GM12878 (cell line): ENCODE measurements around the gene HMBS. TPM values are rescaled to one million over a fixed set of nuclear protein-coding genes. Genes with fewer than 3 reads are reported as not detected.

Experiments used
- ATAC-seq: fragments of 200-7000 bp; cut with Tn5 transposase; 3 replicates; pipeline ENCODE4 v1.9.1; 2020; ENCODE audit warnings: mild to moderate bottlenecking, moderate library complexity
- BruUV-seq: library from RNA; stranded (reverse); fragments of 400-500 nt; replicated peaks from 2 replicates; lab custom pipeline; 2021; lab: Mats Ljungman, UMichigan
- CTCF ChIA-PET: fragments of 300-600 bp; sonication (Branson Sonifier 250); formaldehyde crosslinking; extraction: SDS; loops from one replicate; lab custom pipeline; 2021; ENCODE audit warnings: inconsistent platforms; lab: Yijun Ruan, JAX
- POLR2A ChIA-PET: fragments of 350-600 bp; formaldehyde crosslinking; extraction: SDS; loops from one replicate; lab custom pipeline; 2021; ENCODE audit warnings: inconsistent platforms; lab: Charles Lee
- RAD21 ChIA-PET: fragments of 300-600 bp; sonication (Branson Sonifier 250); formaldehyde crosslinking; loops from one replicate; lab custom pipeline; 2023; ENCODE audit warnings: antibody characterized with exemption; ENCODE audit not compliant: unreplicated experiment; lab: Charles Lee
- SMC1A ChIA-PET: fragments of 300-600 bp; sonication (Branson Sonifier 250); formaldehyde crosslinking; loops from one replicate; lab custom pipeline; 2023; ENCODE audit not compliant: unreplicated experiment, uncharacterized antibody; lab: Charles Lee
- DNase-seq: peaks from one replicate; pipeline ENCODE4 v3.0.0-alpha.2; 2011; ENCODE audit warnings: low read depth, low spot score
- FAIRE-seq: peaks from 3 replicates; lab custom pipeline; 2011; peaks lifted over from hg19 to GRCh38; lab: Jason Lieb, UNC
- H2AFZ ChIP-seq: 2 replicates; pipeline ENCODE4 v1.6.0; 2011; ENCODE audit warnings: low read depth, low read length, control low read depth; ENCODE audit not compliant: control insufficient read depth
- H3K27ac ChIP-seq: 2 replicates; pipeline ENCODE4 v1.5.1; 2011; ENCODE audit warnings: control low read depth; ENCODE audit not compliant: control insufficient read depth, insufficient read depth
- H3K27me3 ChIP-seq, 2 experiments: replicated peaks in 1 of 2; 2 replicates each; pipeline versions ENCODE4 v1.6.0 to v1.6.1; 2011; ENCODE audit warnings: low read length in 1 of 2; ENCODE audit not compliant: control insufficient read depth in 2 of 2, insufficient read depth in 2 of 2
- H3K36me3 ChIP-seq, 2 experiments: 2 replicates each; pipeline ENCODE4 v1.5.1; 2011; ENCODE audit warnings: low read length in 1 of 2; ENCODE audit not compliant: control insufficient read depth in 2 of 2, insufficient read depth in 2 of 2
- H3K4me1 ChIP-seq: 2 replicates; pipeline ENCODE4 v1.6.1; 2011; ENCODE audit warnings: mild to moderate bottlenecking, low read length, moderate library complexity, mixed read lengths; ENCODE audit not compliant: control insufficient read depth, insufficient read depth
- H3K4me2 ChIP-seq: 2 replicates; pipeline ENCODE4 v1.6.0; 2011; ENCODE audit warnings: control low read depth; ENCODE audit not compliant: control insufficient read depth, insufficient read depth
- H3K4me3 ChIP-seq: fragments of 200-600 bp; sonication (generic); 2 replicates; pipeline ENCODE4 v1.5.1; 2016
- H3K79me2 ChIP-seq: 2 replicates; pipeline ENCODE4 v1.6.0; 2011; ENCODE audit warnings: low read length; ENCODE audit not compliant: control insufficient read depth, insufficient read depth
- H3K9ac ChIP-seq: 2 replicates; pipeline ENCODE4 v1.8.0; 2011; ENCODE audit warnings: low read length, control low read depth, mixed read lengths; ENCODE audit not compliant: control insufficient read depth, insufficient read depth
- H3K9me3 ChIP-seq: replicated peaks from 3 replicates; pipeline ENCODE4 v1.5.1; 2011; ENCODE audit warnings: mild to moderate bottlenecking, low read length; ENCODE audit not compliant: control insufficient read depth, insufficient read depth
- H4K20me1 ChIP-seq: 2 replicates; pipeline ENCODE4 v1.6.0; 2011; ENCODE audit not compliant: control insufficient read depth, insufficient read depth
- ATF2 ChIP-seq: IDR thresholded peaks from 2 replicates; pipeline ENCODE4 v1.6.1; 2012; ENCODE audit warnings: low read length, inconsistent platforms
- CREM ChIP-seq: IDR thresholded peaks from 2 replicates; pipeline ENCODE4 v1.6.1; 2014; ENCODE audit warnings: antibody characterized with exemption, low read depth
- DPF2 ChIP-seq: fragments of 450-650 bp; IDR thresholded peaks from 2 replicates; pipeline ENCODE4 v1.6.1; 2017; ENCODE audit warnings: mild to moderate bottlenecking
- ETV6 ChIP-seq, 2 experiments: fragments of 450-650 bp in 1 of 2; IDR thresholded peaks in 1 of 2; conservative IDR thresholded peaks in 1 of 2; 2 replicates each; pipeline ENCODE4 v1.6.1; 2014; ENCODE audit warnings: antibody characterized with exemption in 1 of 2, borderline replicate concordance in 1 of 2, low read depth in 1 of 2, mild to moderate bottlenecking in 1 of 2, moderate library complexity in 1 of 2
- MXI1 ChIP-seq: fragments of 150-350 bp; IDR thresholded peaks from 2 replicates; pipeline ENCODE4 v1.6.1; 2011; ENCODE audit warnings: low read depth, mild to moderate bottlenecking, inconsistent platforms, low read length, improper control_type of control experiment
- MYC ChIP-seq: IDR thresholded peaks from 2 replicates; pipeline ENCODE4 v1.6.1; 2011; ENCODE audit warnings: mild to moderate bottlenecking, low read length, moderate library complexity, inconsistent platforms; ENCODE audit not compliant: insufficient read depth, insufficient replicate concordance, insufficient read length, severe bottlenecking
- NFYB ChIP-seq: IDR thresholded peaks from 2 replicates; pipeline ENCODE4 v1.6.1; 2011; ENCODE audit warnings: low read depth, mild to moderate bottlenecking, low read length, improper control_type of control experiment, moderate library complexity; ENCODE audit not compliant: insufficient read depth
- PAX8 ChIP-seq: fragments of 450-650 bp; IDR thresholded peaks from 2 replicates; pipeline ENCODE4 v1.6.1; 2017; ENCODE audit warnings: mild to moderate bottlenecking, moderate library complexity
- POLR2A ChIP-seq: IDR thresholded peaks from 2 replicates; pipeline ENCODE4 v1.6.1; 2011; ENCODE audit warnings: low read depth, mild to moderate bottlenecking, low read length
- SIN3A ChIP-seq: IDR thresholded peaks from 2 replicates; pipeline ENCODE4 v1.6.1; 2012; ENCODE audit warnings: low read depth, low read length, improper control_type of control experiment
- SMARCA5 ChIP-seq: fragments of 450-650 bp; IDR thresholded peaks from 2 replicates; pipeline ENCODE4 v1.6.1; 2017; ENCODE audit warnings: mild to moderate bottlenecking
- SP1 ChIP-seq: IDR thresholded peaks from one replicate; pipeline ENCODE4 v1.6.1; 2011; ENCODE audit warnings: low read depth, low read length
- TBL1XR1 ChIP-seq: IDR thresholded peaks from 2 replicates; pipeline ENCODE4 v1.6.1; 2012; ENCODE audit warnings: low read depth, low read length, improper control_type of control experiment
- WGBS: methylation state at CpG from one replicate; pipeline ENCODE4 v1.1.6; 2016; ENCODE audit warnings: low lambda C conversion rate; ENCODE audit not compliant: insufficient replicate concordance, insufficient coverage; ENCODE audit errors: missing lambda C conversion rate; 5-methylcytosine and 5-hydroxymethylcytosine counted together
- in situ Hi-C: fragments of 300-500 bp; cut with MboI; formaldehyde crosslinking; loops from 9 replicates; pipeline ENCODE4 v1.14.3; 2018; ENCODE audit warnings: mixed read lengths
- intact Hi-C: fragments of 100-400 bp; cut with micrococcal nuclease; formaldehyde crosslinking; loops from one replicate; pipeline ENCODE4 v1.14.2; 2022; ENCODE audit not compliant: unreplicated experiment
- polyA plus RNA-seq, 11 experiments: library from polyadenylated mRNA; depleted of rRNA in 4 of 11; unstranded in 6 of 11; stranded (reverse) in 5 of 11; fragments of >200 nt; fragmentation: Nextera tagmentation in 4 of 11; fragmentation: Illumina TruSeq in 1 of 11; extraction: Ambion mirVana in 4 of 11; extraction: Trizol in 1 of 11; gene quantifications; 1 replicate in 1 of 11; 2 replicates in 10 of 11; pipeline versions ENCODE4 v1.2.1 to v1.2.3, GENCODE V29; 2011 to 2016; ENCODE audit warnings: inconsistent platforms in 2 of 11, missing spikeins in 2 of 11, low read depth in 1 of 11
- total RNA-seq, 4 experiments: library from RNA; depleted of rRNA in 3 of 4; stranded (reverse); fragments of >200 nt in 3 of 4; fragmentation: Illumina TruSeq in 1 of 4; extraction: Trizol in 1 of 4; gene quantifications; 2 replicates each; pipeline versions ENCODE4 v1.2.1 to v1.2.3, GENCODE V29; 2013 to 2021

Gene HMBS
- total and polyA plus RNA-seq, 10 of the 15 experiments (the other 5 are each of a cell fraction or from before 2014, with no cell fraction given) = 17.7 to 96.7 (median 49.7) TPM

- 17% methylated on average over 6 of the region's 6 CpGs for WGBS
- BruUV-seq = no TSS peak
- TF ChIP-seq TBL1XR1 = no peak
- TF ChIP-seq PAX8 = no peak
- TF ChIP-seq SP1 = no peak
- no peak for TF ChIP-seq SIN3A
- TF ChIP-seq MYC = no peak
- TF ChIP-seq ETV6 (conservative IDR thresholded peaks at IDR 0.05 in 1 of 2, IDR thresholded peaks at IDR 0.05 in 1 of 2; ENCODE audit: borderline replicate concordance in 1 of 2, low read depth in 1 of 2) = no peak
- TF ChIP-seq NFYB = no peak
- no peak for TF ChIP-seq SMARCA5
- TF ChIP-seq DPF2 = no peak
- TF ChIP-seq POLR2A = no peak
- no peak for TF ChIP-seq ATF2
- TF ChIP-seq CREM = no peak
- TF ChIP-seq MXI1 = no peak
Observed at GRCh38 chr11:119047205-119047604, 37.5 kb upstream of the HMBS start.

More at GRCh38 chr11:119047205-119047604, 37.5 kb upstream of the HMBS start:
- no peaks in the 10 kb centered on the region for H3K9me3 ChIP-seq
- H3K36me3 ChIP-seq = peaks cover 40% of the 10 kb centered on the region in 2 experiments
- H3K4me2 ChIP-seq = no peak overlapping the region
- peaks cover 9% of the 10 kb centered on the region for H3K79me2 ChIP-seq
- CTCF ChIA-PET = no interaction called here
- POLR2A ChIA-PET = interaction anchor here (0.5 to 2.5 kb wide), 3 partner anchors 9 to 287 kb away, joined by 3 to 10 read pairs (median 4); no protein-coding TSS in a partner anchor
- no peak for ATAC-seq
- no peak overlapping the region for H3K9ac ChIP-seq
- RAD21 ChIA-PET = interaction anchor here (1.5 kb wide), 1 partner anchor 178 kb away, joined by 3 read pairs; no protein-coding TSS in a partner anchor
- peaks cover 14% of the 10 kb centered on the region for H3K4me1 ChIP-seq
- no peak overlapping the region for H3K27ac ChIP-seq
- SMC1A ChIA-PET = no interaction called here
- H2AFZ ChIP-seq = no peak overlapping the region
- FAIRE-seq = no peak
- no peaks in the 10 kb centered on the region for H3K27me3 ChIP-seq
- intact Hi-C loops (no loop called here), in situ Hi-C loops (no loop called here)
- no peak overlapping the region for H3K4me3 ChIP-seq
- no peak for DNase-seq
- H4K20me1 ChIP-seq = no peaks in the 10 kb centered on the region
